Liver (tissue), 9 donors: Measurements from ENCODE around the gene PLA2R1. TPM values are rescaled to one million over a fixed set of nuclear protein-coding genes. Genes with fewer than 3 reads are reported as not detected.

Source experiments
- DNase-seq: peaks from one replicate; pipeline ENCODE4 v3.0.0-alpha.2; 2017; ENCODE audit warnings: low spot score
- H3K27ac ChIP-seq, 2 donors: one replicate each; pipeline ENCODE4 v1.7.0; 2013; ENCODE audit warnings: inconsistent platforms in 2 of 2, low read length in 2 of 2, control low read depth in 1 of 2, low read depth in 1 of 2, mild to moderate bottlenecking in 1 of 2
- H3K27me3 ChIP-seq, 4 donors: one replicate each; pipeline versions ENCODE4 v1.6.1 to v1.7.0; 2013; ENCODE audit warnings: low read length in 3 of 4, inconsistent platforms in 1 of 4, mild to moderate bottlenecking in 1 of 4, moderate library complexity in 1 of 4; ENCODE audit not compliant: control insufficient read depth in 4 of 4, insufficient read depth in 4 of 4
- H3K36me3 ChIP-seq, 4 donors: one replicate each; pipeline versions ENCODE4 v1.6.1 to v1.7.0; 2013; ENCODE audit warnings: low read length in 3 of 4, mild to moderate bottlenecking in 3 of 4, low read depth in 1 of 4, moderate library complexity in 1 of 4; ENCODE audit not compliant: control insufficient read depth in 4 of 4, insufficient read depth in 3 of 4
- H3K4me1 ChIP-seq, 4 donors: one replicate each; pipeline versions ENCODE4 v1.6.1 to v1.7.0; 2013; ENCODE audit warnings: low read length in 3 of 4, mild to moderate bottlenecking in 3 of 4, moderate library complexity in 1 of 4; ENCODE audit not compliant: control insufficient read depth in 4 of 4, insufficient read depth in 4 of 4
- H3K4me3 ChIP-seq, 3 donors: one replicate each; pipeline versions ENCODE4 v1.6.1 to v1.7.0; 2013; ENCODE audit warnings: low read length in 3 of 3, control low read depth in 1 of 3, low read depth in 1 of 3, mild to moderate bottlenecking in 1 of 3
- H3K9ac ChIP-seq, 2 donors: one replicate each; pipeline ENCODE4 v1.7.0; 2013; ENCODE audit warnings: low read length in 2 of 2, mild to moderate bottlenecking in 2 of 2, moderate library complexity in 2 of 2, control low read depth in 1 of 2, low read depth in 1 of 2
- H3K9me3 ChIP-seq, 4 donors: one replicate each; pipeline versions ENCODE4 v1.6.1 to v1.7.0; 2013; ENCODE audit warnings: low read length in 3 of 4; ENCODE audit not compliant: control insufficient read depth in 4 of 4
- ATF3 ChIP-seq: IDR thresholded peaks from 2 replicates; pipeline ENCODE4 v1.6.1; 2016; ENCODE audit warnings: antibody characterized with exemption
- FOXA2 ChIP-seq: IDR thresholded peaks from 2 replicates; pipeline ENCODE4 v1.6.1; 2016; ENCODE audit warnings: antibody characterized with exemption
- GABPA ChIP-seq, 2 donors: IDR thresholded peaks in 1 of 2; conservative IDR thresholded peaks in 1 of 2; 2 replicates each; pipeline ENCODE4 v1.6.1; 2016; ENCODE audit warnings: antibody characterized with exemption in 2 of 2, mild to moderate bottlenecking in 1 of 2, moderate library complexity in 1 of 2
- HNF4A ChIP-seq, 2 donors: conservative IDR thresholded peaks; 2 replicates each; pipeline ENCODE4 v1.6.1; 2016; ENCODE audit warnings: antibody characterized with exemption in 2 of 2, mild to moderate bottlenecking in 2 of 2
- HNF4G ChIP-seq: IDR thresholded peaks from 2 replicates; pipeline ENCODE4 v1.6.1; 2016; ENCODE audit warnings: antibody characterized with exemption
- NR2F2 ChIP-seq: IDR thresholded peaks from 2 replicates; pipeline ENCODE4 v1.6.1; 2016; ENCODE audit warnings: antibody characterized with exemption
- RAD21 ChIP-seq, 2 donors: IDR thresholded peaks; 2 replicates each; pipeline ENCODE4 v1.6.1; 2016; ENCODE audit warnings: antibody characterized with exemption in 2 of 2, mild to moderate bottlenecking in 2 of 2
- REST ChIP-seq: IDR thresholded peaks from 2 replicates; pipeline ENCODE4 v1.6.1; 2016; ENCODE audit warnings: antibody characterized with exemption, mild to moderate bottlenecking
- RXRA ChIP-seq, 2 donors: IDR thresholded peaks; 2 replicates each; pipeline ENCODE4 v1.6.1; 2017 to 2018; ENCODE audit warnings: antibody characterized with exemption in 2 of 2, mild to moderate bottlenecking in 1 of 2
- SP1 ChIP-seq: IDR thresholded peaks from 2 replicates; pipeline ENCODE4 v1.6.1; 2018; ENCODE audit warnings: antibody characterized with exemption, mild to moderate bottlenecking
- TAF1 ChIP-seq: conservative IDR thresholded peaks from 2 replicates; pipeline ENCODE4 v1.6.1; 2016; ENCODE audit warnings: antibody characterized with exemption, mild to moderate bottlenecking
- YY1 ChIP-seq: IDR thresholded peaks from 2 replicates; pipeline ENCODE4 v1.6.1; 2016; ENCODE audit warnings: antibody characterized with exemption, mild to moderate bottlenecking
- ZBTB33 ChIP-seq: IDR thresholded peaks from 2 replicates; pipeline ENCODE4 v1.6.1; 2016; ENCODE audit warnings: antibody characterized with exemption
- WGBS: extraction: QIAGEN DNeasy Blood & Tissue Kit; methylation state at CpG from one replicate; pipeline ENCODE4 v1.1.7; 2013; 5-methylcytosine and 5-hydroxymethylcytosine counted together
- polyA plus RNA-seq, 2 donors: library from polyadenylated mRNA; stranded (reverse) in 1 of 2; unstranded in 1 of 2; fragments of 200-250 nt in 1 of 2; fragments of >200 nt in 1 of 2; fragmentation: Nextera tagmentation in 1 of 2; extraction: Ambion mirVana in 1 of 2; gene quantifications; one replicate each; pipeline versions ENCODE4 v1.2.1 to v1.2.3, GENCODE V29; 2013 to 2015
- total RNA-seq, 2 donors: library from RNA; depleted of rRNA; stranded (reverse); fragments of >200 nt; gene quantifications; one replicate each; pipeline ENCODE4 v1.2.3, GENCODE V29; 2014
- donor health status: healthy.
- donor health status: healthy.
- donor health status: healthy.
- donor health status: healthy.
- donor health status: healthy.

The PLA2R1 gene
- total and polyA plus RNA-seq, 4 donors: 0.61 to 2.3 (median 0.66) TPM

- no peak for TF ChIP-seq ZBTB33
These were observed 158.8 kb downstream of the PLA2R1 start (continued) for GRCh38 chr2:159903443-159904126.

- Histone ChIP-seq H3K4me1 (peaks cover 4 to 14% (median 9%) of the 10 kb centered on the region in 4 donors), H3K4me3 (no peak overlapping the region), H3K36me3 (no peaks in the 10 kb centered on the region), H3K9ac (no peak overlapping the region), H3K9me3 (no peaks in the 10 kb centered on the region), H3K27ac (no peak overlapping the region), H3K27me3 (no peaks in the 10 kb centered on the region)
- TF ChIP-seq YY1 (no peak), FOXA2 (no peak)
- WGBS: 80% methylated on average over 6 of the region's 6 CpGs
- no peak for DNase-seq
These were observed 159.7 kb downstream of the PLA2R1 start for GRCh38 chr2:159902722-159903121.

- Histone ChIP-seq H3K27ac (no peak overlapping the region), H3K27me3 (no peaks in the 10 kb centered on the region), H3K4me3 (no peak overlapping the region), H3K36me3 (no peaks in the 10 kb centered on the region), H3K4me1 (peaks cover 4 to 14% (median 9%) of the 10 kb centered on the region in 4 donors), H3K9me3 (no peaks in the 10 kb centered on the region), H3K9ac (no peak overlapping the region)
- TF ChIP-seq HNF4G: no peak
- no peak for TF ChIP-seq YY1
- no peak for TF ChIP-seq GABPA (IDR thresholded peaks at IDR 0.05 in 1 of 2, conservative IDR thresholded peaks at IDR 0.05 in 1 of 2)
- TF ChIP-seq ZBTB33: no peak
- no peak for TF ChIP-seq RXRA (IDR thresholded peaks at IDR 0.05)
- TF ChIP-seq TAF1: no peak
- no peak for TF ChIP-seq HNF4A (conservative IDR thresholded peaks at IDR 0.05)
- TF ChIP-seq SP1: no peak
- no peak for TF ChIP-seq NR2F2
- TF ChIP-seq RAD21 (IDR thresholded peaks at IDR 0.05): no peak
- no peak for TF ChIP-seq REST
- TF ChIP-seq ATF3: no peak
- 79% methylated on average over 1 of the region's 1 CpG for WGBS
- DNase-seq: no peak
These were observed 162.1 kb downstream of the PLA2R1 start for GRCh38 chr2:159900343-159900742.
